ENCODE results near the gene EXD3.
"Not testable (repeated sequence)": the region's sequence is repeated elsewhere in the genome, so short reads cannot be mapped to it uniquely, and the experiment has no call there.

EXD3 gene

DNA sequence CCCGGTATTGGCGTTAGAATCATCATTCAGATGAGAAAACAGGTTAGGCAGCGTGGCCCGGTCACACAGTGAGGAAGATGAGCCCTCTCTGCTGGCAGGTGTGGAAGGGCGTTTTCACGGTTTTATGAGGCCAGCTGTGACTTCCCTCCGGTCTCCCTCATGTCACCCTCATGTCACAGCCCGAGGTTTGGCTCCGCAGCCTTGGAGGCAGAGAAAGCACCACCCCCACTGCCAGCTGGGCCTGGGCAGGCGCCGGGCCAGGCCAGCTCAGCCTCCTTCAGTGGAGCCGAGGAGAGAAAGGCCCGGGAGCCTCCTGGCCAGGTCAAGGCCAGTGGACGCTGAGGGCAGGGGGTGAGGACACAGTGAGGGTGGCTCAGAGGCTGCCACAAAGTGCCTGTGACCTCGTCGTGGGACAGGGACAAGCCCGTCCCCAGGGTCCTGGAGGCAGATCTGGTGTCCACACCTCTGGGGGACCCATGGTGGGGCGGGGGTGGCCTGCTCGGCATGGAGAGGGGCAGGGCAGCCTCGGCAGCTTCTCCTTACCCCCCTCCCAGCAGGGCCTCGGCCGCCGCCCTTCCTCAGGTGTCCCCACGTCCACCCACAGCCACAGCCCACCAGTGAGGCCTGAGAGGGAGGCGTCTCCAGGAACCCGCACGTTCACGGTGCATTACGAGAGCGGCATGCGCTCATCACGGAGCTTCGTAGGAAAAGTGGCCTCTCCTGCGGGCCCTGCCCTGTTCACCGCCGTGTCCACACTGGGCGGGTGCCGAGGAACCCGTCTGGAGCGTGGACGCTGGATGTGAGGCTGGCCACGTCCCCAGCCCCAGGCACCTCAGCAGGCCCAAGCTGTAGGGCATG lies 32.2 kb downstream of the EXD3 start:
- DNase-seq = no peak

DNA sequence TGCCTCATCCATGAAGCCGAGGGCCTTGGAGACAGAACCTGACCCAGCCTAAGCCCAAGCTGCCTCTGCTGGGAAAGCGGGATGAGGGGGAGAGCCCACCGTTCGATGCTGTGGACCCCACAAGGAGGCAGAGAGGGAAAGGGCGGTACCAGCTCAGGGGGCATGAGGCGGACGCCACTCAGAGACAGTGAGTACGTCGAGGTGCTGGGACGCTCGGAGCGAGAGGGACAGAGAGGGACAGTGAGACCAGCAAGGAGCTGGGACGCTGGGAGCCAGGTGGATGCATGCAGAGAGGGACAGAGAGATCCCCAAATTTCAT lies 33.6 kb downstream of the EXD3 start:
- DNase-seq = no peak

DNA sequence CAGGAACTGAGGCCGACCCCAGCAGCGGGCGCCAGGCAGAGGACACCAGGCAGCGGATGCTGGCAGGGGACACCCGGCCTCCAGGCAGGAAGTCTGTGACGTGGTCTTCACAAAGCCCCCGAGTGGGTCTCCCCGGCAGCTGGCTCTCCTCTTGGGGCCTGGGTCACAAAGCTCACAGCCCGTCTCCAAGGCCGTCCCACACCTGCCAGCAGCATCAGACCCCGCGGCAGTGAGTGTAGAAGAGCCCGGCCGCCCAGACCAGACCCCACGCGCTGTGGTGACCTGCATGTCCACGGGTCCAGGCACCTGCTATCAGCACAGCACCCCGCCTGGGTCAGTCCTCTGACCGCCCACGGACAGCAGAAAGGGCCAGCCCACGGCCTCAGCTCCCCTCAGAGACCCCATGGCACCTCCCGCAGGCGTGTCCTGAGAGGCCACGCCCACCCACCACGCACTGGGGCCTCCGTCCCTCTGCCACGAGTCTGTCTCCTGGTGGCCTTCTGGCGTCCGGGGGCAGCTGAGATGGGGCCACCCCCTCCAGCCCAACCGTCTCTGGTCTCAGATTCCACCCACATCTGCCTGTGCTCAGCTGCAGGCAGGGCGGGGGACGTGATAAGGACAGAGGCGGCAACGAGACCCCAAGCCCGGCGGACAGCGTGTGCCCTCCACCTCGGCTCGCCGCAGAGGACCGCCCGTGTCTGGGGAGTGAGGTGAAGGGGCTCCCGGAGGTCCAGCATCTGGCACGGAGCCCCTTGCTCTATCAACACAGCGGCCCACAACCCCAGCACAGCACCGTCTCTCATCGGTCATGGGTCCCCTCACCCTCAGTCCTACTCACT lies 34.2 kb downstream of the EXD3 start:
- DNase-seq = no peak

DNA sequence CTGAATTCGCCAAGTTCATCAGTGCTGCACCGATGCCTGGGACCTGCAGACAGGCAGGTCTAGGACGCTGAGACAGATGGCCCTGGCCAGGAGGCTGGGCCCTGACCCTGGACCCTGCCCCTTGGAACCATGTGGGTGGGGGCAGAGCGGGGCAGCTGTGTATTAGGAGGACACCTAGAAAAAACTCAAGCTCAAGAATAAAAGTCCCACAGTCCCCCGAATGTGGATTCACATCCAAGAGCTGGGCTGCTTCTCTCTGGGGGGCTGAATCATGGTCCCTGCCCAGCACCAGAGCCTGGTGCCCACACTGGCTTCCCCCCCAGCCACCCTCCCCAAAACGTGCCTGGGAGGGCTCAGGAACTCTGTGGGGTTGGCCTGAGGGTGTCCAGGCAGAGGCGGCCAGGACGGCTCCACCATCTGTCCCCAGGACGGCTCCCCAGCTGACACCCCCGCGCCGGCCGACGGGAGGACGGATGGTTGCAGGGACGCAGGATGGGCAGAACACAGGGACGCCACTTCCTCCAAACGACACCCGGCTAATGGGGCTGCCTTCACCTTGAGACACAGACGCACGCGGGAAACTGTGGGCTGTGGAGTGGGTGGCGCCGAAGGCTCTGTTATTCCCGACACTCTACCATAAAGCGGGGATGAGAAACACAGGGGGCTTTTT lies 34.9 kb downstream of the EXD3 start:
- no peak for DNase-seq

DNA sequence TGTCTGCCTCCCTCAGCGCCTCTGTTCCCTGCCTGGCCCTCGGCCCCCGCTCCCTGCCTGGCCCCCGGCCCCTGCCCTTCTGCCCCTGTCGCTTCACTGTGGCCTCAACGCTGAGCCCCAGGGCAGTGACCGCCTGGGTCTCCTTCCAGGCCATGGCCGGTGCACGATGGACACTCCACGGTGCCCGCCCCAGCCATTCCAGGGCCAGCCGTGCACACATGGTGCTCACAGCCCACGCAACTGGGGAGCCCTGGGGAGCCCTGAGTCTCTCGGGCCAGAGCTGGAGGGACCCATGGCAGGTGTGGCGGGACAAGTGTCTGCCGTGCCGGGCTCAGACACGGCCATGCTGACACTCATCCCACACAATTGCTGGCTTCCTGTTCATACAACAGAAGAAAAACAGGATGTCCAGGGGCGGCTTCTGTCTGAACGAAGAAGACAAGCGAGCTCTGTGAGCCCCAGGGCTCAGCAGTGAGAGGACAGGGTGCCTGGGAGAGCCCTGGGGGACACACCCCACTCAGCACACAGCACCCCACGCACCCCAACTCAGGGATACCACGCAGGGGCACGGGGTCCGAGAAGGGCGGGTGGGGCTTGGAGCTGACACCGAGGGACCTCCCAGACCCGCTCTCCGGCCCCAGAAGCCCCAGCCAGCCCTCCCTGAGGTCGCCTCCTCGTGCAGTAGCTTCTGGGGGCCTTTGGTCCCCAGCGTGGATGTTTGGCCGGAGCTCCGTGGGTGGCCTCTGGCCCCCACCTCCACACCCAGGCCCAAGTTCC lies 35.7 kb downstream of the EXD3 start:
- DNase-seq = peak; percentile 61

DNA sequence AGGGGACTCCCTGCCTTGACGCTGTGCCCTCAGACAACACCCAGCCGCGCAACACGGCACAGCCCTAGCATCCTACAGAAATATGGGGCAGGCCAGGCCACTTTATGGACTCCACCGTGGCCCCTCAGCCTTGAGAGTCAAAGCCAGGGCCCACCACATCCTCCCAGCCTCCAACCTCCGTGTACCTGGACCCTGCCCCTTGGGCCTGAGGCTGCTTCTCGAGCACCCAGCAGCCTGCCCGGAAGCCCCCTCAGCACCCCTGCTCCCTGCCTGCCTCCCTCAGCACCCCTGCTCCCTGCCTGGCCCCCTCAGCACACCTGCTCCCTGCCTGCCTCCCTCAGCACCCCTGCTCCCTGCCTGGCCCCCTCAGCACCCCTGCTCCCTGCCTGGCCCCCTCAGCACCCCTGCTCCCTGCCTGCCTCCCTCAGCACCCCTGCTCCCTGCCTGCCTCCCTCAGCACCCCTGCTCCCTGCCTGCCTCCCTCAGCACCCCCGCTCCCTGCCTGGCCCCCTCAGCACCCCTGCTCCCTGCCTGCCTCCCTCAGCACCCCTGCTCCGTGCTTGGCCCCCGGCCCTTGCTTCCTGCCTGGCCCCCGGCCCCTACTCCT lies 36.4 kb downstream of the EXD3 start:
- not testable (repeated sequence) for DNase-seq

DNA sequence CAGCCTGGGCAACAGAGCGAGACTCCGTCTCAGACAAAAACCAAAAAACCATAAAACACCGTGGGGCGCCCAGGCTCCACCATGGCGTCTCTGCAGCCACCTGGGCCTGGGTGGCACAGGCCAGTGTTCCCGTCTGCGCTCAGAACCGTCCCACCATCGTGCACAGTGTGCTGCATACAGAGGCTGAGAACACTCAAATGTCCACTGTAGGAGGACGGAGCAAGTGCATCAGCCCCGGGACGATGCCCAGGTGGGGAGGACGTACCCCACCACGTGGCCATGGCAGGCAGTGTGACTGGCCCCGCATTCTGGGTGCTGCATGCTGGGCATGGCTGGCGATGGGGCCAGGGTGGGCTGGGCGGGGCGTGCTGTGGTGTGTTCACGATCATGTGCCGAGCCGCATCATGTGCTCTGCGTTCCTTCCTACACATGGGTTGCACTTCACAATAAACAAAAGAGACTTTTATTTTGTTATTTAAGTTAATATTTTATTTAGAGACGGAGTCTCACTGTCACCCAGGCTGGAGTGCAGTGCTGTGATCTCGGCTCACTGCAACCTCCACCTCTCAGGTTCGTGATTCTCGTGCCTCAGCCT lies 37.8 kb downstream of the EXD3 start:
- no peak for DNase-seq

DNA sequence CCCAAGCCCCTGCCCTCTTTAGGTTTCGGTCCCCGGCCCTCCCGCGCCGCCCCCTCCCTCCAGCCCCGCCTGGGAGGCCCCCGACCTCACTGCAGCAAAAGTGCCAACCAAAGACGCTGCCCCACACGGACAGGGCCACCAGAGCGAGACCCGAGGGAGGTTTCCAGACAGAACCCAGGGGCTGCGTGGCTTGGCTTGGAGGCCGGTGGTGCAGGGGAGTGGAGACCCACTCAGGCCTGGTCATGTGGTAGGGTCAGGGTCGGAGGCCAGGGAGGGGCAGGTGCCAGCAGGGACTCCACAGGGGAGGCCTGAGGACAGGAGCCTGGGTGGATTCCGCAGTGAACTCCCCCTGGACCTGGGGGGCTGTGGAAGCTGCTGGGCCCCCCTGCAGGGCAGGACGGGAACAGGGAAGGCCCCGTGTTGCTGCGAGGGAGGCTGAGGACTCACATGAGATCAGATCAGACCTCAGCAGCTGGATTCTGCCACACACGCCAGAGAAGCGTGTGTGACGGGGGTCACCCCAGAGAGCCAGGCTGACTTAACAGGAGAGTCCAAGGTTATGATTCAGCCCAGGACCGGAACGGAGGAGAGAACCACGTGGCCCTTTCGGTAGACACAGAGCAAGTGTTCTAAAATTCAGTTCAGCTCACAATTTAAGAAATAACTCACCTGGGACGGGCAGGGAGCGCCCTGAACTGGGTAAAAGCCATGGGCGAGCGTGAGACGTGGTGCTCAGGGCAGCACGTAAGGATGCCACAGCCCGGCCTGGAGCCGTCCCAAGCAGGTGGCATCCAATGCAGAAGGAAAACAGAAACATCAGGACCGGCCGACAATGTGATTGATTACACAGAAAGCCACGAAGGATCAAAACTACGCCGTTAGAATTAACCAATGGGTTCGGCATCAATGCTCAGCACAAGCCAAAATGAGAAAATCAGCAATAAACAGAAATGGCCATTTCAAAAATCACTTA lies 38.9 kb downstream of the EXD3 start:
- DNase-seq = no peak

DNA sequence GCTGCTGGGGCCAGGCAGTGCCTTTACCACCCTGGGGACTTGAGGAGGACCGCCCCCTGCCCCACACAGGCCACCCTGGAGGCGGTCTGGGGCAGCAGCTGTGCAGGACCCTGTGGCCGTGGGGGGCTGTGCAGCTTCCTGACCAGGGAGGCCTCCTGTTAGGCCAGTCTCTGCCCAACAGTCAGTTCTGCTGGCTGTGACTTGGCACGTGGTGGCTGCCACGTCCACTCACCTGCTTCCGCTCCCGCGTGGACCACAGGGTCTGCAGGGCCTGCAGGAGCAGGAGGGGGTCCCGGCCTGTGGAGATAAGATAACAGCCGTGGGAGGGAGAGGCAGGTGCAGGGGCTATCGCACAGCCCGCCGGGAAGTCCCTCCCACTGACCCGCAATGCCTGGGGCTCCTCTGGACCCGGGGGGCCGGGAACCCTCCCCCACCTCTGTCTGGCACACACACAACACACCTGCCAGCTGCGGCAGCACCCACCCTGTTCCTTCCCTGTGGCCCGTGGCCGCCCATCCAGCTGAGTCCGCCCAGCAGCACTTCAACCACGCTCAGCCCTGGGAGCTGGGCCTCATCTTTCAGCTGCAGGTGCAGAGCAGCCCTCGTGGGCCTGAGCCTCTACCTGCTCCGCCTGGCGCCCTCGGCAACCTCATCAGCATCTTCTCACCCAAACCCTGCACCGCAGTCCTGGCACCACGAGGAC lies 39.7 kb downstream of the EXD3 start:
- no peak for DNase-seq

DNA sequence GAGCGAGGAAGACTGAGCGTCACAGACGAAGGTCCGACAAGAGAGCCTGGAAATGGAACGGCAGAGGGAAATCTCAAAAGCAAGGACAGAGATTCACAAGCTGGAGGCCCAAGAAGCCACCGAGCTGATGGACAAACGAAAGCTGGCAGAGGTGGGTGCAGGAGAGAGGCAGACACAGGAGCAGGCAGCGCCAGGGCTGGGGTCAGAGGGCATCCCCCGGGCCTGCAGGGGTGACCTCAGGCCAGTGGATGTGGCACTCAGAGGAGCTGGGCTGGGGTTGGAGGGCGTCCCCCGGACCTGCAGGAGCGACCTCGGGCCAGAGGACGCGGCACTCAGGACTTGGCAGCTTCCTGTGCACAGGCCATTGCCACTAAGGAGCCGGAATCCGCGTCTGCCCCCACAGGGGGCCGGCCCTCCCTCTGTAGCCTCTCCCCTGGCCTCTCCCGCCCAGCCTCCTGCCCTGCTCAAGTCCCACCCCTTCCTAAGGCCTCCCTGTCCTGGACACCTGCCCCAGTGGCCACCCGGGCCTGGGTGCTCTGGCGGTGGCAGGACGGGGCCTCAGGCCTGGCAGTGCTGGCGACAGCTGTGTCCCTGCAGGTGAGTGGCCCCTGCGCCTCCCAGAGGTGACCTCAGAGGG lies 40.4 kb downstream of the EXD3 start:
- DNase-seq = no peak

DNA sequence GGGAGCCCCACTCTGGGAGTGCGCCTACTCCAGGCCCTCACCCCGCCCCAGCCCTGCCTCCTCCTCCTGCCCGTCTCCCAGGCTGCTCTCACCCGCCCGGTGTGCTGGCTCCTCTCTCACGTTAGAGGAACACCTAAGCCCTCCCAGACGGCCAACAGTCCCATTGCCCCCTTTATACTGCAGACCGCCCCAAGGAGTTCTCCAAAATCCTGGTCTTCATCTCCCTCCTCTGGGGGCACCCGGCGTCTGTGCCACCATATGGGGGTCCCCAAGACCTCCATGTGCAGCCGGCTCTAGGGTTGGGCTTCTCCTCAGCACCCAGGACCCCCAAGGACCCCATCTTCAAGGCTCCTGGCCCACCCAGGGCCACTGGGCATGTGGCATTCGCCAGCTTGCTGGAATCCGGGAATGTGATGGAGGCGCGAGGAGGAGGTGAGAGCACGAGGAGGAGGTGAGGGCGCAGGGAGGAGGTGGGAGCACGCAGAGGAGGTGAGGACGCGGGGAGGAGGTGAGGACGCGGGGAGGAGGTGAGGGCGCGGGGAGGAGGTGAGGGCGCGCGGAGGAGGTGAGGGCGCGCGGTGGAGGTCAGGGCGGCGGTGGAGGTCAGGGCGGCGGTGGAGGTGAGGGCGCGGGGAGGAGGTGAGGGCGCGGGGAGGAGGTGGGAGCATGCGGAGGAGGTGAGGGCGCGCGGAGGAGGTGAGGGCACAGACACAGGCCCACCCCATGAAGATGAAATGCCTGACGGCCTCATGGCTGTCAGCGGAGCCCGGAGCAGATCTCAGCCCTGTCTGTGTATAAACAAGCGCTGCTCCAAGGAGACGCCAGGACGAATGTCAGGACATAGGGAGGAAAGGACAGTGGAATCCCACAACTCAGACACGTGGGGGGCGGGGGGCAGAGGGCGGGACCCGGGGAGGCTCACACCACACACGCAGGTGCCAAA lies 41.2 kb downstream of the EXD3 start:
- no peak for DNase-seq

DNA sequence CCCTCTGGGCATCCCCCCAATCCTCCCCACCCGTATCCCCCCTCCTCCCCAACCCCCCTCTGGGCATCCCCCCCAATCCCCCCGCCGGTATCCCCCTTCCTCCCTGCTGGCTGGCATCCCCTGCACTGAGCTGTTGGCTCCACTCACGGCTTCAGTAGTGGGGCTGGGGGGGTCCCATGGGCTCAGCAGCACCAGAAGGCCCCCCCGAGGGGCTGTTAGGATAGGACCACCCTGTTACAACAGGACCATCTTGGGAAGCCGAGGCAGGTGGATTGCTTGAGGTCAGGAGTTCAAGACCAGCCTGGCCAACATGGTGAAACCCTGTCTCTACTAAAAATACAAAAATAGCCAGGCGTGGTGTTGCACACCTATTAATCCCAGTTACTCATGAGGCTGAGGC lies 42.4 kb downstream of the EXD3 start:
- no peak for DNase-seq

DNA sequence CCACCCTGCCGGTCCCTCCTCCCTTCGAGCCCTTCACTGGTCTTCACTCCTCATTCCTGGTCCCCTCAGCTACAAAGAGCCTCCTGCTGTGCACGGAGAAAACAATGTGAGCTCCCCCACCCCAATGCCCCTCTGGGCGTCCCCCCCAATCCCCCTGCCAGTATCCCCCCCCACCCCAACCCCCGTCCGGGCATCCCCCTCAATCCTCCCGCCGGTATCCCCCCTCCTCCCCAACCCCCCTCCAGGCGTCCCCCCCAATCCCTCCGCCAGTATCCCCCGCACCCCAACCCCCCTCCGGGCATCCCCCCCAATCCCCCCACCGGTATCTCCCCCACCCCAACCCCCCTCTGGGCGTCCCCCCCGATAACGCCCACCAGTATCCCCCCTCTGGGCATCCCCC lies 42.8 kb downstream of the EXD3 start:
- no peak for DNase-seq

DNA sequence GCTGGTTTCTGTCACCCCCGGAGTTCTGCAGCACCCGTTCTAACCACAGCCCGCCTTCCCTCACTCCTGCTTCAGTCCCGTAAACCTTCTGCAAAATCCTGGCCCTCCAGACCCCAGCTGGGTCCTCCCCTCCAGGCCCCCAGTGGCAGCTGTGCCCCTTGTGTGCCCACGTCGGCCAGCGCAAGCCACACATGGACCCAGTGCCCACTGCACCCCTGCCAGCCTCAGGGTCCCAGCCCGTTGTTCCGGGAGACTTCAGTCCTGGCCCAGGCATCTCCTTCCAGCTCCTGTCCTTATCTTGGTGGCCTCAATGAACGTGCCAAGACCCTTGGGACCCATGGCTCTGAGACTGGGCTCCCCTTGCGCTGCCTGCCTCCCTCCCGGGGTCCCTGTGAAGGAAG lies 43.2 kb downstream of the EXD3 start:
- DNase-seq = no peak

DNA sequence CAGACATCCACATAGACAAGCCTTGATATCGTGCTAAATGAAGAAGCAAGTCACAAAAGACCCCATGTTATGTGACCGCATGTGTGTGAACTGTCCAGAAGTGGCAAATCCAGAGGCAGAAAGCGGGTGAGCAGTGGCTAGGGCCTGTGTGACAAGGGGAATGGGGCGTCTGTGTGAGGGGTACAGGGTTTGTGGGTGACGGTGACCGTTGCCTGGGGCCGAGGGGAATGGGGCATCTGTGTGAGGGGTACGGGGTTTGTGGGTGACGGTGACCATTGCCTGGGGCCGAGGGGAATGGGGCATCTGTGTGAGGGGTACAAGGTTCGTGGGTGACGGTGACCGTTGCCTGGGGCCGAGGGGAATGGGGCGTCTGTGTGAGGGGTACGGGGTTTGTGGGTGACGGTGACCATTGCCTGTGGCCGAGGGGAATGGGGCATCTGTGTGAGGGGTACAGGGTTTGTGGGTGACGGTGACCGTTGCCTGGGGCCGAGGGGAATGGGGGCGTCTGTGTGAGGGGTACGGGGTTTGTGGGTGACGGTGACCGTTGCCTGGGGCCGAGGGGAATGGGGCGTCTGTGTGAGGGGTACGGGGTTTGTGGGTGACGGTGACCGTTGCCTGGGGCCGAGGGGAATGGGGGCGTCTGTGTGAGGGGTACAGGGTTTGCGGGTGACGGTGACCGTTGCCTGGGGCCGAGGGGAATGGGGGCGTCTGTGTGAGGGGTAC lies 44.1 kb downstream of the EXD3 start:
- DNase-seq = not testable (repeated sequence)

DNA sequence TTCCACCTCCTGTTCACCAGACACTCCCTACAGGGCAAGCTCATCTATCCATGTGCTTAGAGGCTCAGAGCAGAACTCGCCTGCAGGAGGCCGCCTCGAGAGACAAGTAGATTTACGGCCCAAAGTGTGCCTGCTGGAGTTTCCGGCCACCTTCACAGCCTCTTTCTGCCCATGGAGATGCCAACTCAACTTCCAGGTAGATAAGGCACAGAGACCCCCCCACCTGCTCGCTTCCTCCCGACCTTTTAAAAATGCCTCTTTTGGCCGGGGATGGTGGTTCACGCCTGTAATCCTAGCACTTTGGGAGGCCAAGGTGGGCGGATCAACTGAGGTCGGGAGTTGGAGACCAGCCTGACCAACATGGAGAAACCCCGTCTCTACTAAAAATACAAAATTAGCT lies 46.6 kb downstream of the EXD3 start:
- DNase-seq = no peak

DNA sequence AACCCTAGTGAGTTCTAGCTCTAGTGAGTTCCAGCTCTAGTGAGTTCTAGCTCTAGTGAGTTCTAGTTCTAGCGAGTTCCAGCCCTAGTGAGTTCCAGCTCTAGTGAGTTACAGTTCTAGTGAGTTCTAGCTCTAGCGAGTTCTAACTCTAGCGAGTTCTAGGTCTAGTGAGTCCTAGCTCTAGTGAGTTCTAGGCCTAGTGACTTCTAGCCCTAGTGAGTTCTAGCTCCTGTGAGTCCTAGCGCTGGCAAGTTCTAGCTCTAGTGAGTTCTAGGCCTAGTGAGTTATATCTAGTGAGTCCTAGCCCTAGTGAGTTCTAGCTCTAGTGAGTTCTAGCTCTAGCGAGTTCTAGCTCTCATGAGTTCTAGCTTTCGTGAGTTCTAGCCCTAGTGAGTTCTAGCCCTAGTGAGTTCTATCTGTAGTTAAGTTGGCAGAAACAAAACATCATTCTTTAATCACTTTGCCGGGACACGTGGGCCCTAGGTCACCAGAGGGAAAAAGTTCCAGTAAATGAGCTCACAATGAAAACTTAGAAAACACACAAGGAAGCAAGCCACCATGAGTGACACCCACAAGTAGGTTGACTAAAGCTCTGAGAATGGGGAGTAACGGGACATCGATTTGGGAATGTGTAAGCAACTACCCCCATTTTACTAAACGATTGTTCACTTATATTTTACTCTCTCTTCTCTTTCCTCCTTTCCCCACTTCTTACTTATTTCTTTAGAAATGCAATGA lies 47.5 kb downstream of the EXD3 start:
- DNase-seq = no peak
